ENCODE data around the gene TNPO3. TPM values are rescaled to one million over a fixed set of nuclear protein-coding genes. Genes with fewer than 3 reads are reported as not detected.

TNPO3 gene
- total RNA-seq, 3 donors from 2014 or later = 71.4 to 73.9 (median 72.0) TPM

DNA sequence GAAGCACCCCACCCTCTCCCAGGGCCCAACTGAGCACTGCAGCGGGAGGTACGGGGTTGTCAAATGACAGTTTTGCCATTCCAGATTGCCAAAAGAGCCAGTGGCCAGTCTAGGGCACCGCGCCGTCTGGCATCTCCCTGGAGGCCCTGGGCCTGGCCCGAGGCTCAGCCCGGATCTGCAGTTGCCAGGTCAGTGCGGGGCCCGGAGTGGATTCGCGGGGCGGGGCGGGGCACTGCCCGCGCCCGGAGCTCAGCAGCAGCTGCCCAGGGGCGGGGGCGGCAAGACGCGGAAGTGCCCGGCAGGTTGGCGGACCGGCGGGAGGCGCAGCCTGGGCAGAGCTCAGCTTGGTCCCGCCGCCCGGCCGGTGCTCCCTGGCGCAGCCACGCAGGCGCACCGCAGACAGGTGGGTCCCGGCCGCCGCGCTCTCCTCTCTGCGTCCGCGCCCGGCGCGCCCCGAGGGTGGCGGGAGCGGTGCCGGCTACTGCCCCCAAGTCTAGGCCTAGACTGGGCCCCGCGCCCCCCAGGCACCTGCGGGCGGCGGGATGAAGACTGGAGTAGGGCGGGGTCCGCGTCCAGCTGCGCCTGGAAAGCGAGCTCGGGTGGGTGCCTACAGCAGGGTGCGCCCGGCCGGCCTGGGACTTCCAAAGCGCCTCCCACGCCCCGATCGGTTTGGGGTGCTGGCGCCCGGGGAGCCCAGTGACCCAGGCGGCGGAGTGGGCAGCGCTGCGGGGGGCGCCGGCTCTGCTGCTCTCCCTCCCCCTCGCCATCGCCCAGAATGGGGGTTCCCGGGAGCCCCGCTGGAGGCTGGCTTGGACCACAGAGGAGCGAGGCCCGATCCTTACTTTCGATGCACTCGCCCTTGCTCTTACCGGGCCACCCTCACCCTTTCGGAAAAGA is 117.0 kb downstream of the TNPO3 start, which contains the start of gene IRF5:
IRF5 (plus strand) TSS at position 281 of the 897 bp plus-strand sequence. CDS start 4,155 bp downstream, outside the sequence.
- ATAC-seq (peak; percentile 49), DNase-seq (no peak)
- no peaks in the 10 kb centered on the region for H3K9me3 Mint-ChIP-seq

DNA sequence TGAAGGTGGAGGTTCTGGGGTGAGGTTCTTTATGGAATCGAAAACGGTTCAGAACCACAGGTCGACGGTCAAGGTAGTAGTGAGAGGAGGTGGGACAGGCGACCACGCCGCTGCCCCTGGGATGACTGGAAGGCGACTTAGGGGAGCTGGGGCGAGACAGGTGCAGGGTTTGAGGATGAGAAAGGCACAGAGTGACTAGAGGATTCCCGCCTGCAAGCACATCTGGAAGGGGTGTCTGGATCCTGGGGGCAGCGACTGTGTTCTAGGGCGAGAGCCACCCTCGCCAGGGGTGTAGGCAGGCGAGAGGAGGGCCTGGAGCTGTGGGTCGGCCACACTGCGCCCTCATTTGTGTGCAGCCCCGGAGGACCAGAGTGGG is 117.7 kb downstream of the TNPO3 start:
- Mint-ChIP-seq H3K36me3 (ENCODE audit: insufficient read depth) (peaks cover 2% of the 10 kb centered on the region), H3K9me3 (no peaks in the 10 kb centered on the region), H3K4me1 (ENCODE audit: low read depth) (peaks cover 45% of the 10 kb centered on the region), H3K4me3 (peak overlapping the region; percentile 73), H3K27me3 (ENCODE audit: low read depth) (peaks cover 13% of the 10 kb centered on the region)
- ATAC-seq = no peak
- no peak for DNase-seq

More for the DNA sequence above, 117.0 kb downstream of the TNPO3 start, which contains the start of gene IRF5:
- H3K36me3 Mint-ChIP-seq (ENCODE audit: insufficient read depth) = peaks cover 2% of the 10 kb centered on the region
- peaks cover 40% of the 10 kb centered on the region for H3K4me1 Mint-ChIP-seq (ENCODE audit: low read depth)
- peaks cover 13% of the 10 kb centered on the region for H3K27me3 Mint-ChIP-seq (ENCODE audit: low read depth)
- H3K4me3 Mint-ChIP-seq = peak within 1 kb of the TSS; percentile 88

DNA sequence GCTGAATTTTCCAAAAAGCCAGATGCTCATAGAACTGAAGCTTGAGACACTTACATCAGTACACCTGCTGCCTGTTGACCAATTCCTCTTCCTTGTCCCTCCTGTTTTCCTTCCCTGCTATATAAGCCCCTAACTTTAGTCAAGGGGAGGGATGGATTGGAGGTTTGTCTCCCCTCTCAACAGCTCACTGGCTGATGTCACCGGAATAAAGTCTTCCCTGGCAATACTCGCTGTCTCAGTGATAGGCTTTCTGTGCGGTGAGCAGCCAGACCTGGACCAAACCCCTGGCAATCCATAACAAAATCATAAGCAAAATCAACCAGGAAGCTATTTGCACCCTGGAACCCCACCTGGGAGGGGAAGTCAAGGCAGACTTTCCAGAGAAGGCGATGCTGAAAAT is 118.1 kb downstream of the TNPO3 start:
- ATAC-seq (no peak), DNase-seq (no peak)
- no peaks in the 10 kb centered on the region for H3K9me3 Mint-ChIP-seq
- H3K4me3 Mint-ChIP-seq = peak overlapping the region; percentile 73
- peaks cover 13% of the 10 kb centered on the region for H3K27me3 Mint-ChIP-seq (ENCODE audit: low read depth)
- peaks cover 2% of the 10 kb centered on the region for H3K36me3 Mint-ChIP-seq (ENCODE audit: insufficient read depth)
- H3K4me1 Mint-ChIP-seq (ENCODE audit: low read depth) = peaks cover 45% of the 10 kb centered on the region

DNA sequence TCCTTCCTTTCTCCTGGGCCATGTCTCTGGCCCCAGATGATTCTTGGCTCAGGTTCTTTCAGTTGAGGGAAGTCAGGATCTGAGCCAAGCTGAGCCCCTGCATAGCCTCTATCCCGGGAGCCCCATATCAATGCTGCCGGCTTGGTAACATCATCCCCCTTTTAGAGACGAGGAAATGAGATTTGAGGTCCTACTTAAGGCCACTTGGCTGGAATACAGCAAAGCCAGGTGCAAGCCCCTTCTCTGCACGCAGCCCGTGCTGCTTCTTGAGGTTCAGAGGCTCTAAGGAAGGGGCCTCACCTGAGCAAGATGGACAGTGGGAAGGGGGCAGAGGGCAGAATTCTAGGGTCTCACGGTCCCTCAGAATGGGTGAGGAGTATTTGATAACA is 119.6 kb downstream of the TNPO3 start:
- no peak overlapping the region for H3K4me3 Mint-ChIP-seq
- H3K9me3 Mint-ChIP-seq = no peaks in the 10 kb centered on the region
- peaks cover 2% of the 10 kb centered on the region for H3K36me3 Mint-ChIP-seq (ENCODE audit: insufficient read depth)
- peaks cover 35% of the 10 kb centered on the region for H3K4me1 Mint-ChIP-seq (ENCODE audit: low read depth)
- peaks cover 13% of the 10 kb centered on the region for H3K27me3 Mint-ChIP-seq (ENCODE audit: low read depth)
- no peak for ATAC-seq
- DNase-seq = no peak

DNA sequence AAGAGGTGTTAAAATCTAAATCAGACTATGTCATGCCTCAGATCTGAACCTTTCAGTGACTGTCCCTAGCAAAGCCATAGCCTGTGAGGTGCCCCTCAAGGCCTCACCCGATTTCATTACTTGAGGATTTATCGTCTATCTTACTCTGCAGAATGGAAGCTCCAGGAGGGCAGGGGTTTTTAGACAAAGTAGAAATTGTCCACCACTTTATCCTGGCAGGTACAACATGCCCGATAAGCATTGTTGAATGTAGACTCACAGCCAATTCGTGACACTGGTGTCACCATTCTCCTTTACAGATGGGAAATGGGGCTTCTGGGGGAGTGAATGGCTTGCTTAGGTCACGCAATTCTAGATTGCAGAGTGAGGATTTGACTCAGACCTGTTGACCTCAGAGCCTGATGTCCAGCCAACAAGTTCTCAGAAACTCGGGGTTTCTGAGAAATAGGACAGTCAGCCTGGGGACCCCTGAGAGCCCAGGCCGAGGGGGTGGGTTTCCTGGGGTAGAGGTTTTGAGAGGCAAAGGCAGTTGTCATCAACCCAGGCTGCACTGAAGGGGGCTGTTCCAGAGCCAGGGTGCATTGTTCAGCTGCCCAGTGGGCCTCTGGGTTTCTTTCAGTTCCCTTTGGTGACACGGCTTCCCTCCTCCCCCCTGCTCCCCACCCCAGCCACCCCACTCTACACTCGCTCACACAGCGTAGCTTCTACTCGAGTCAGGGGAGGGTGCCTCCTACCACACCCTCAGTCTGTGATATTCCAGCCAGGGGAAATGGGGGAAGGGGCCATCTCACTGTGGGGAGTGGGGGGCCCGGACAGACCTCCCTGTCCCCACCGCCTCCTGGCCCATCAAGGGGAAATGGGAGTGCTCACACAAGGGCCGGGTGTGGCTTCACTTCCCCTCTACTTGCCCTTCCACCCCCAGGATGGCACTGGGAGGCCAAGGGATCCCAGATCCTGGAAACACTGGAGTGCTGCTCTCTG is 120.3 kb downstream of the TNPO3 start:
- Mint-ChIP-seq H3K9me3 (no peaks in the 10 kb centered on the region), H3K4me1 (ENCODE audit: low read depth) (peaks cover 28% of the 10 kb centered on the region), H3K4me3 (no peak overlapping the region), H3K27me3 (ENCODE audit: low read depth) (peaks cover 10% of the 10 kb centered on the region), H3K36me3 (ENCODE audit: insufficient read depth) (peaks cover 2% of the 10 kb centered on the region)
- ATAC-seq (no peak), DNase-seq (no peak)

DNA sequence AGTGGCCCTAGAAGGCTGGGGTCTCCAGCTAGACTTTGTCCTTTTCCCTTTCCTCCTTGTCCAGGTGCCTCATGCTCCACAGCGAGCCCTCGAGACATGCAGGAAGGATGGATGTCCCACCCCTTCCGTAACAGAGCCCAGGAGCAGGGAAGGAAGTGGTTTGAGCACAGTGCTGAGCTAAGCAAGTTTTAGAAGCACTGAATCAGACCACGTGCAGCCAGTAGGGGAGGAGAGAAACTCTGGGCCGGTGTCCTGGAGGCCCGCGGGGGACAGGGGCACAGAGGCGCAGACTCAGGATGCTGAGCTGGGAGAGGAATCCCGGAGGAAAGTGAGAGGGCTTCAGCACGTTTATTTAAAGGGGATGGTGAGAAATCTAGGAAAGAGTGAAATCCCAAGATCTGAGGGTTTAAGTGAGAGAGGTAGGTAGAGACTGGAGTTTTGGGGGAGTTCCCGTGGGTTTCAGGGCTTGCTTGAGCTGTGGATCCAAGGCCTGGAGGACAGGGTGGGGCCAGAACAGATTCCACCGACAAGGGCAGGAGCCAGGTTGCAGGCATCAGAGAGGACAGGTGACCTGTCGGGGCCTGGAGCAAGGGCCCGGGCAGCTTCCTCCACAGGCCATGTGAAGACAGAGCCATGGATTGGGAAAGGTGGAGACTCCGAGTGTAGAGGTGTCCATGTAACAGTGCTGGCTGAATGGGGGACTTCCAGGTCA is 121.6 kb downstream of the TNPO3 start:
- DNase-seq = no peak
- no peaks in the 10 kb centered on the region for H3K9me3 Mint-ChIP-seq

DNA sequence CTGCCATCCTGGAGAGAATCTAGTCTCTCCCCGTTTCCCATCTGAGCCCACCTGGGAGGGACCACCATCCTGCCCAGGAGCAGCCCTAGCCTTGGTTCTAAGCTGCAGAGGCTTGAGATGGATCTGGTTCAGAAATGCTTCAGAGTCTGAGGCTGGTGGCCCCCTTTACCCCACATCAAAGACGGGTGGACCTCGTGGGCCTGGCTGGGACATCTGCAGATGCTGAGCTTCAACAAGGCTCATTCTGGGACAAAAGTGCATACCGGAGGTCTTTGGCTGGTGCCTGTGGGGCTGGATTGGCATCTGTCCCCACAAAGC is 122.1 kb downstream of the TNPO3 start:
- peaks cover 21% of the 10 kb centered on the region for H3K4me1 Mint-ChIP-seq (ENCODE audit: low read depth)
- H3K4me3 Mint-ChIP-seq = no peak overlapping the region
- DNase-seq = no peak
- no peak for ATAC-seq
- H3K9me3 Mint-ChIP-seq = no peaks in the 10 kb centered on the region
- H3K36me3 Mint-ChIP-seq (ENCODE audit: insufficient read depth) = peaks cover 2% of the 10 kb centered on the region
- peaks cover 7% of the 10 kb centered on the region for H3K27me3 Mint-ChIP-seq (ENCODE audit: low read depth)

More for the DNA sequence above, 121.6 kb downstream of the TNPO3 start:
- Mint-ChIP-seq H3K4me1 (ENCODE audit: low read depth) (peaks cover 22% of the 10 kb centered on the region), H3K4me3 (peak overlapping the region; percentile 73), H3K27me3 (ENCODE audit: low read depth) (peaks cover 7% of the 10 kb centered on the region), H3K36me3 (ENCODE audit: insufficient read depth) (peaks cover 2% of the 10 kb centered on the region)
- ATAC-seq = peak; percentile 70 to 72

DNA sequence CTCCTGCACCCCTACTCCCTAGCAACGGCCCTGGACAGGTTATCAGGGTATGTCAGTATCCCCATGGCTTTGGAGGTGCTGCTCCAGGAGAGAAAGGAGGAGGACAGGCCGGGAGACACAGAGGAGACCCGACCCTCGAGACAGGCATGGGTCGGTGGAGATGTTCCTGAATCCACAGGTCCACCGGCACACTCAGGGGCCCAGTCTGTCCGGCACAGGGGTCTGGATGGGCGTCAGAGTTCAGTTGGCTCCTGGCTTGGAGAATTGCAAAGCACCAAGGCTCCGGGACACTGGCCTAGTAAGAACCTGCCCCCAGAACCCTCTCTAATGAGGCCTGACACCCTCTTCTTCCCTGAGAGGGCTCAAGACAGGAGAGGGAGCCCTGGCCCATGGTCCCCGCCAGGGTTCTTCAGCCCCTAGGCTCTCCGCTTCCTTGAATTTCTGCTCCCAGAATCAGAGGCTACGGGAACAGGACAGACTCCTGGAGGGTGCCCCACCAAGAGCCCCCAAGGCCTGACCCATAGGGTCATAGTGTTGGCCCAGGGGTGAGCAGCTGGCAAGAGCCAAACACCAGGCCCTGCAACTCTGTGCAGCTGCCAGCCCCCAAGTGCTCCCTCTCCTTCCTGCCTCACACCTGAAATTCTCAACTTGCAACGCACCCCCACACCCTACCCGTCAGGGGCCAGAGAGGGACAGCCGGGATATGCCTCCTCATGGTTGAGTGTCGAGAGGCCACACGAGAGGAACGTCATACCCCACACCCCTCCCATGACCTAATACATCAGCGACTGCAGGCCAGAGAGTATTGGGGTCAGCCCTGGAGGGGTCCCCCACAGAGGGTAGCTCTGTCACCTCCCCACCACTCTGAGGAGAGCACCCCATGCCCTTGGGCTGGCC is 122.7 kb downstream of the TNPO3 start:
- no peak overlapping the region for H3K4me3 Mint-ChIP-seq
- H3K36me3 Mint-ChIP-seq (ENCODE audit: insufficient read depth) = peaks cover 2% of the 10 kb centered on the region
- H3K27me3 Mint-ChIP-seq (ENCODE audit: low read depth) = peaks cover 4% of the 10 kb centered on the region
- no peaks in the 10 kb centered on the region for H3K9me3 Mint-ChIP-seq
- H3K4me1 Mint-ChIP-seq (ENCODE audit: low read depth) = peaks cover 18% of the 10 kb centered on the region
- DNase-seq = no peak
- ATAC-seq = no peak

DNA sequence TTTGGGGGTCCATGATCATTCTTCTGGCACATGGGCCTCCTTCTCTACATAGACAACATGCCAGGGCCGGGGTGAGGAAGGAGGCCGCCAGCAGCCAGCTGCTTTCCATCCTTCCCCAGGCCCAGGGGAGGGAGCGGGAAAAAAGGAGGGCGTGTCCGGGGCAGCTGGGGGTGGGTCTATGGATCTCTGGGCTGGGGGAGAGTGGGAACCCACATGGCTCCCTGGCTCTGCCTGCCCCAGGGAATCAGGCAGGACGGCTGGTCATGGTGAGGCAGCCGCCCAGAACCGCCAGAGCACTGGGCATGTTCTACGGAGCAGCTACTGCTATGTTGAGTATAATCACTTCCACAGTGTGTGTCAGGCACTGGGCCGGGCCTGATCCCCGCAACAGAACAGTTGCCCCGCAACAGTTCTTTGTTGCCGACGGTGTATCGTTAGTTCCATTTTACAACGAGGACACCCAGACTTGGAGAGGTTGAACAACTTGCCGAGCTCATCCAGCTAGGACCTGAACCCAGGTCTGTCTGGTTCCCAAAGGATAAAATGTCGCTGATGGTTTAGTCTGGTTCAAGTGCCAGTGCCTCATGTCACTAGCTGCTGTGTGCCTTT is 123.6 kb downstream of the TNPO3 start:
- DNase-seq = no peak

DNA sequence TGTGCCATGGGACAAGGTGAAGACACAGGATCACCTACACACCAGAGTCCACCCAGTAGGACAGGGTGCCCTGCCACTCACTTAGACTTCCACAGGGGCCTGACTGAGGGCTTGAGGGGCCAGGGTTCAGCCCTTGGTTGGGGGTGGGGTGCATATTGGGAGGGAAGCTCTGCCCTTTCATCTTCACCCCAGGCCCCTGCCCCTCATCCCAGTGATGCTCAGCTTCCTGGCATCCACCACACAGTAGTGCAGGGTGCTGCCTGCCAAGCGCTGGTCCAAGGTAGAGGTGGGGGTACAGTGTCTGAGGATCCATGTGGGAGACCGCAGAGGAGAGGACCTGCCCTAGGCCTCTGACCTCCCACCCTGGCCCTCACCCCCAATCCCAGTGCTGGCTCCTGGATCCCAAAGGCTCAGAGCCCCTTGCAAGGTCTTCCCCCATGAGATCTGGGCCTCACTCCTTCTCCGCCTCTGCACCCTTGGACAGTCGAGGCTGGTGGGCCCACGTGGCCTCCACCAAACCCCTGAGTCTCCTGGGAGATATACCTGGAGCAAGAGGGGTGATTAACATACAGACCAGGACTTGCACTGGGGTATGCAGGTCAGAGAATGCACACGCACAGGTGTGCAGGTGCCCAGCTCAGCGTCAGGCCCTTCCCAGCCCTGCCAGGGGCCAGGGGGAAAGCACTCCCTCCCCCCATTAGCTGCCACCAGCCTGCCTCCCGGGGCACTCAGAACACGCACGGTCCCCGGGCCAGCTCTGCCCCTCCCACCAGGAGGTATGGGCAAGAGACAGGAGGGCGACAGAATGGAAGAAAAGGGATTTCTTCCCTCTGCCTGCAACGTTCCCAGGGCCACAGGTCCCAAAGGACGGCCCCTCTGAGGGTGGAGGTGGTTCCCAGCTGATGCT is 125.8 kb downstream of the TNPO3 start:
- Mint-ChIP-seq H3K36me3 (ENCODE audit: insufficient read depth) (peaks cover 2% of the 10 kb centered on the region), H3K27me3 (ENCODE audit: low read depth) (no peaks in the 10 kb centered on the region), H3K9me3 (no peaks in the 10 kb centered on the region), H3K4me3 (no peak overlapping the region), H3K4me1 (ENCODE audit: low read depth) (peaks cover 14% of the 10 kb centered on the region)
- ATAC-seq (no peak), DNase-seq (no peak)

More for the DNA sequence above, 123.6 kb downstream of the TNPO3 start:
- no peaks in the 10 kb centered on the region for H3K27me3 Mint-ChIP-seq (ENCODE audit: low read depth)
- peaks cover 2% of the 10 kb centered on the region for H3K36me3 Mint-ChIP-seq (ENCODE audit: insufficient read depth)
- H3K9me3 Mint-ChIP-seq = no peaks in the 10 kb centered on the region
- no peak overlapping the region for H3K4me3 Mint-ChIP-seq
- peaks cover 14% of the 10 kb centered on the region for H3K4me1 Mint-ChIP-seq (ENCODE audit: low read depth)
- ATAC-seq = no peak

DNA sequence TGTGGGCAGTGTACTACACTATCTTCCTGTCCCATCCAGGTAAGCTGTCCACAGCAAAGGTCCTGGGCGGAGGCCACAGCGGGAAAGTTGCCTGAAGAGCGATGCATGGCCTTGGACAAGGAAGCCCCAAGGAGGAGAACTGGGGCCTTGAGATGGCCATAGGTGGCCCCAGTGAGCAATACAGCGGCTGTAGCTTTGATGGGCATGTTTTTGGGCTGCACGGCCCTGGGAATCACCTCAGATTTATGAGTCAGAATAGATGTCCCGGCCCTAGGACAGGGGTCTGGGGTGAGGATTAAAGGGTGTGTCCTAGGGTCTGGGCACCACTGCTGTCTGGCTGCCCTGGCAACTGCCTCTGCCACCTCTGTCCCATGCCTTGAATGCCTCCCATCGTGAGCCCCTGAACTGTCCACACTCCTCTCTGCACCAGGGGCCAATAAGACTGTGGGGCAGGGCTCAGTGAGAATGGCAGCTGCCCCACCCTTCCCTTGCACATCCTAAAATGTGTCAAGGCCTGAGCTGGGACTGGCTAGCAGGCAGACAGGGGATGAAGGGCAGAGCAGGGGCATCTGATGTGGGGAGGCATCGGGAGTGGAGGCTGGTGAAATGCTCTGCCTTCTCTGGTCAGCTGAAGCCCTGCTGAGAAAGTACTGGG is 126.6 kb downstream of the TNPO3 start:
- H3K4me1 Mint-ChIP-seq (ENCODE audit: low read depth) = peaks cover 9% of the 10 kb centered on the region
- H3K9me3 Mint-ChIP-seq = no peaks in the 10 kb centered on the region
- peaks cover 1% of the 10 kb centered on the region for H3K27me3 Mint-ChIP-seq (ENCODE audit: low read depth)
- DNase-seq (no peak), ATAC-seq (no peak)
- peaks cover 1% of the 10 kb centered on the region for H3K36me3 Mint-ChIP-seq (ENCODE audit: insufficient read depth)
- no peak overlapping the region for H3K4me3 Mint-ChIP-seq

All from activated T-cell treated with anti-CD3 and anti-CD28 coated beads, Interleukin-2, amount 50 U/mL, for 4 hours (primary cell).